ENCODE results near the gene MEGF6.

Gene MEGF6

GRCh38 chr1:3534803-3535637 lies 76.3 kb downstream of the MEGF6 start:
- DNase-seq = no peak

GRCh38 chr1:3533067-3534048 lies 78.0 kb downstream of the MEGF6 start:
- DNase-seq = no peak

GRCh38 chr1:3531928-3532327 lies 79.4 kb downstream of the MEGF6 start:
- no peak for DNase-seq

GRCh38 chr1:3530926-3531818 lies 80.1 kb downstream of the MEGF6 start:
- no peak for DNase-seq

- no peak for DNase-seq
These were observed 81.0 kb downstream of the MEGF6 start for GRCh38 chr1:3530086-3530925.

GRCh38 chr1:3529099-3529729 lies 82.1 kb downstream of the MEGF6 start:
- DNase-seq = peak; percentile 18

GRCh38 chr1:3527774-3528173 lies 83.5 kb downstream of the MEGF6 start:
- no peak for DNase-seq

GRCh38 chr1:3525551-3526482 lies 85.5 kb downstream of the MEGF6 start:
- no peak for DNase-seq

GRCh38 chr1:3524556-3525203 lies 86.6 kb downstream of the MEGF6 start:
- DNase-seq = no peak

- DNase-seq = no peak
These were observed 87.3 kb downstream of the MEGF6 start for GRCh38 chr1:3523980-3524379.

- DNase-seq = no peak
These were observed 88.6 kb downstream of the MEGF6 start for GRCh38 chr1:3522564-3523265.

- no peak for DNase-seq
These were observed 89.2 kb downstream of the MEGF6 start for GRCh38 chr1:3522112-3522511.

- no peak for DNase-seq
These were observed 89.9 kb downstream of the MEGF6 start for GRCh38 chr1:3521426-3521825.

GRCh38 chr1:3520419-3521378 lies 90.6 kb downstream of the MEGF6 start:
- no peak for DNase-seq

GRCh38 chr1:3519301-3519885 lies 91.9 kb downstream of the MEGF6 start:
- no peak for DNase-seq

GRCh38 chr1:3518756-3519155 lies 92.6 kb downstream of the MEGF6 start:
- no peak for DNase-seq

- no peak for DNase-seq
These were observed 93.1 kb downstream of the MEGF6 start for GRCh38 chr1:3518256-3518655.

All from NCI-H446 treated with DMSO at 0.1 percent for 48 hours (cell line).